WTC11 (cell line): Measurements from ENCODE around the gene WWOX. TPM values are rescaled to one million over a fixed set of nuclear protein-coding genes. Genes with fewer than 3 reads are reported as not detected.

Experiments used
- ATAC-seq: fragments of 200-7000 bp; cut with Tn5 transposase; 2 replicates; pipeline ENCODE4 v1.10.0; 2021; ENCODE audit warnings: mild to moderate bottlenecking, moderate library complexity
- CTCF ChIA-PET: fragments of 300-600 bp; sonication (Branson Sonifier 250); formaldehyde crosslinking; loops from one replicate; lab custom pipeline; 2021; ENCODE audit warnings: antibody characterized with exemption; lab: Charles Lee
- POLR2A ChIA-PET: fragments of 350-600 bp; sonication (Branson Sonifier 250); formaldehyde crosslinking; loops from one replicate; lab custom pipeline; 2021; ENCODE audit warnings: antibody characterized with exemption; lab: Charles Lee
- DNase-seq: peaks from one replicate; pipeline ENCODE4 v3.0.0; 2021; ENCODE audit warnings: low spot score
- H3K27ac Mint-ChIP-seq: 2 replicates; pipeline ENCODE4 v1.8.0; 2021; ENCODE audit warnings: mixed read lengths
- H3K27me3 Mint-ChIP-seq: 2 replicates; pipeline ENCODE4 v1.8.0; 2021; ENCODE audit warnings: low read depth, mild to moderate bottlenecking, moderate library complexity, mixed read lengths
- H3K36me3 Mint-ChIP-seq: 2 replicates; pipeline ENCODE4 v1.8.0; 2021; ENCODE audit warnings: mixed read lengths
- H3K4me1 Mint-ChIP-seq: 2 replicates; pipeline ENCODE4 v1.8.0; 2022; ENCODE audit warnings: mixed read lengths
- H3K4me3 Mint-ChIP-seq: 2 replicates; pipeline ENCODE4 v1.8.0; 2021; ENCODE audit warnings: mild to moderate bottlenecking, moderate library complexity, mixed read lengths
- H3K9me3 Mint-ChIP-seq: 2 replicates; pipeline ENCODE4 v1.8.0; 2021; ENCODE audit warnings: mixed read lengths
- FOXK1 ChIP-seq: sonication (generic); formaldehyde crosslinking; IDR thresholded peaks from 2 replicates; pipeline ENCODE4 v1.8.0; 2022; ENCODE audit warnings: mild to moderate bottlenecking, moderate library complexity, missing genetic modification reagents
- GTF2I ChIP-seq: fragments of 250-450 bp; sonication (Bioruptor Pico); conservative IDR thresholded peaks from 2 replicates; pipeline ENCODE4 v1.4.0; 2021; ENCODE audit warnings: mild to moderate bottlenecking
- SMAD4 ChIP-seq: sonication (generic); formaldehyde crosslinking; IDR thresholded peaks from 2 replicates; pipeline ENCODE4 v1.8.0; 2022; ENCODE audit warnings: mild to moderate bottlenecking, missing genetic modification reagents
- TEAD4 ChIP-seq: sonication (generic); formaldehyde crosslinking; IDR thresholded peaks from 2 replicates; pipeline ENCODE4 v1.8.0; 2022; ENCODE audit warnings: mild to moderate bottlenecking, missing genetic modification reagents
- ZNF138 ChIP-seq: sonication (generic); formaldehyde crosslinking; conservative IDR thresholded peaks from 2 replicates; pipeline ENCODE4 v1.8.1; 2022; ENCODE audit warnings: mild to moderate bottlenecking, moderate library complexity, missing genetic modification reagents
- ZNF219 ChIP-seq: sonication (generic); formaldehyde crosslinking; IDR thresholded peaks from 2 replicates; pipeline ENCODE4 v1.8.0; 2023; ENCODE audit warnings: missing genetic modification reagents, mild to moderate bottlenecking, borderline replicate concordance
- ZNF232 ChIP-seq: sonication (generic); formaldehyde crosslinking; IDR thresholded peaks from 2 replicates; pipeline ENCODE4 v1.8.0; 2022; ENCODE audit warnings: mild to moderate bottlenecking, missing genetic modification reagents
- ZNF317 ChIP-seq: sonication (generic); formaldehyde crosslinking; IDR thresholded peaks from 2 replicates; pipeline ENCODE4 v1.8.1; 2023; ENCODE audit warnings: low read depth, mild to moderate bottlenecking, moderate library complexity, missing genetic modification reagents, borderline replicate concordance
- ZNF396 ChIP-seq: fragments of 250-450 bp; sonication (Bioruptor Pico); IDR thresholded peaks from 2 replicates; pipeline ENCODE4 v1.8.0; 2021; ENCODE audit warnings: mild to moderate bottlenecking, moderate library complexity, borderline replicate concordance
- total RNA-seq: library from RNA; stranded (reverse); gene quantifications from 3 replicates; pipeline ENCODE4 v1.2.3, GENCODE V29; 2021
- TF ChIP-seq, protein P1 (sequence below): sonication (generic); formaldehyde crosslinking; IDR thresholded peaks from 2 replicates; pipeline ENCODE4 v1.8.1; 2023; ENCODE audit warnings: mild to moderate bottlenecking, missing genetic modification reagents, moderate library complexity
- TF ChIP-seq, protein P2 (sequence below): sonication (generic); formaldehyde crosslinking; IDR thresholded peaks from 2 replicates; pipeline ENCODE4 v1.8.0; 2023; ENCODE audit warnings: missing genetic modification reagents
- TF ChIP-seq, protein P3 (sequence below): fragments of 250-450 bp; sonication (Bioruptor Pico); IDR thresholded peaks from 2 replicates; pipeline ENCODE4 v1.9.0; 2021; ENCODE audit warnings: mild to moderate bottlenecking
- TF ChIP-seq, protein P4 (sequence below): sonication (generic); formaldehyde crosslinking; IDR thresholded peaks from 2 replicates; pipeline ENCODE4 v1.8.1; 2022; ENCODE audit warnings: mild to moderate bottlenecking, missing genetic modification reagents, moderate library complexity, borderline replicate concordance
- TF ChIP-seq, protein P5 (sequence below): fragments of 250-450 bp; sonication (Bioruptor Pico); IDR thresholded peaks from 2 replicates; pipeline ENCODE4 v2.1.2; 2022; ENCODE audit warnings: mild to moderate bottlenecking, moderate library complexity
- TF ChIP-seq, protein P6 (sequence below): sonication (generic); formaldehyde crosslinking; IDR thresholded peaks from 2 replicates; pipeline ENCODE4 v1.8.1; 2023; ENCODE audit warnings: mild to moderate bottlenecking, missing genetic modification reagents, moderate library complexity

Gene WWOX
- total RNA-seq, 1 experiment from 2014 or later, result 15.7 TPM

DNA sequence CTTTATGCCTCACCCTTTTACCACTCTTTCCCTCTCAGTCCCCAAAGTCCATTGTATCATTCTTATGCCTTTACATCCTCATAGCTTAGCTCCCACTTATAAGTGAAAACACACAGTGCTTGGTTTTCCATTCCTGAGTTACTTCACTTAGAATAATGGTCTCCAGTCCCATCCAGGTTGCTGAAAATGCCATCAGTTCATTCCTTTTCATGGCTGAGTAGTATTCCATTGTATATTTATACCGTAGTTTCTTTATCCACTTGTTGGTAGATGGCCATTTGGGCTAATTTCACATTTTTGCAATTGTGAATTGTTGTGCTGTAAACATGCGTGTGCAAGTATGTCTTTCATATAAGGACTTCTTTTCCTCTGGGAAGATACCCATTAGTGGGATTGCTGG is 597.3 kb downstream of the WWOX start (continued):
- no peak for TF ChIP-seq GTF2I (CRISPR knock-in tag)

DNA sequence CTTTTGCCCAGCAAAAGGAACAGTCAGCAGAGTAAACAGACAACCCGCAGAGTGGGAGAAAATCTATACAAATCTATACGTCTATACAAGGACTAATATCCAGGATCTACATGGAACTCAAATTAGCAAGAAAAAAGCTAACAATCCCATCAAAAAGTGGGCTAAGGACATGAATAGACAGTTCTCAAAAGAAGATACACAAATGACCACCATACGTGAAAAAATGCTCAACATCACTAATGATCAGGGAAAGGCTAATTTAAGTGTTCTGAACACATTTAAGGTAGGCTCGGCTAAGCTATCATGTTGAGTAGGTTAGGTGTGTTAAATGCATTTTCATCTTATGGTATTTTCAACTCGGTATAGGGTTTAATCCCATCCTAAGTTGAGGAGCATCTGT is 598.0 kb downstream of the WWOX start:
- no peak for DNase-seq
- no peaks in the 10 kb centered on the region for H3K36me3 Mint-ChIP-seq
- ChIA-PET POLR2A (no interaction called here), CTCF (no interaction called here)
- H3K27me3 Mint-ChIP-seq, result no peaks in the 10 kb centered on the region
- H3K4me3 Mint-ChIP-seq, result no peak overlapping the region
- no peak for TF ChIP-seq ZNF232 (CRISPR knock-in tag)
- TF ChIP-seq, protein P1, sequence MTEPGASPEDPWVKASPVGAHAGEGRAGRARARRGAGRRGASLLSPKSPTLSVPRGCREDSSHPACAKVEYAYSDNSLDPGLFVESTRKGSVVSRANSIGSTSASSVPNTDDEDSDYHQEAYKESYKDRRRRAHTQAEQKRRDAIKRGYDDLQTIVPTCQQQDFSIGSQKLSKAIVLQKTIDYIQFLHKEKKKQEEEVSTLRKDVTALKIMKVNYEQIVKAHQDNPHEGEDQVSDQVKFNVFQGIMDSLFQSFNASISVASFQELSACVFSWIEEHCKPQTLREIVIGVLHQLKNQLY, result no peak
- TF ChIP-seq SMAD4 (CRISPR knock-in tag), result no peak
- TF ChIP-seq FOXK1 (CRISPR knock-in tag), result no peak
- TF ChIP-seq ZNF219, result no peak
- TF ChIP-seq, protein P2, sequence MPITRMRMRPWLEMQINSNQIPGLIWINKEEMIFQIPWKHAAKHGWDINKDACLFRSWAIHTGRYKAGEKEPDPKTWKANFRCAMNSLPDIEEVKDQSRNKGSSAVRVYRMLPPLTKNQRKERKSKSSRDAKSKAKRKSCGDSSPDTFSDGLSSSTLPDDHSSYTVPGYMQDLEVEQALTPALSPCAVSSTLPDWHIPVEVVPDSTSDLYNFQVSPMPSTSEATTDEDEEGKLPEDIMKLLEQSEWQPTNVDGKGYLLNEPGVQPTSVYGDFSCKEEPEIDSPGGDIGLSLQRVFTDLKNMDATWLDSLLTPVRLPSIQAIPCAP (CRISPR knock-in tag), result no peak
- TF ChIP-seq, protein P3, sequence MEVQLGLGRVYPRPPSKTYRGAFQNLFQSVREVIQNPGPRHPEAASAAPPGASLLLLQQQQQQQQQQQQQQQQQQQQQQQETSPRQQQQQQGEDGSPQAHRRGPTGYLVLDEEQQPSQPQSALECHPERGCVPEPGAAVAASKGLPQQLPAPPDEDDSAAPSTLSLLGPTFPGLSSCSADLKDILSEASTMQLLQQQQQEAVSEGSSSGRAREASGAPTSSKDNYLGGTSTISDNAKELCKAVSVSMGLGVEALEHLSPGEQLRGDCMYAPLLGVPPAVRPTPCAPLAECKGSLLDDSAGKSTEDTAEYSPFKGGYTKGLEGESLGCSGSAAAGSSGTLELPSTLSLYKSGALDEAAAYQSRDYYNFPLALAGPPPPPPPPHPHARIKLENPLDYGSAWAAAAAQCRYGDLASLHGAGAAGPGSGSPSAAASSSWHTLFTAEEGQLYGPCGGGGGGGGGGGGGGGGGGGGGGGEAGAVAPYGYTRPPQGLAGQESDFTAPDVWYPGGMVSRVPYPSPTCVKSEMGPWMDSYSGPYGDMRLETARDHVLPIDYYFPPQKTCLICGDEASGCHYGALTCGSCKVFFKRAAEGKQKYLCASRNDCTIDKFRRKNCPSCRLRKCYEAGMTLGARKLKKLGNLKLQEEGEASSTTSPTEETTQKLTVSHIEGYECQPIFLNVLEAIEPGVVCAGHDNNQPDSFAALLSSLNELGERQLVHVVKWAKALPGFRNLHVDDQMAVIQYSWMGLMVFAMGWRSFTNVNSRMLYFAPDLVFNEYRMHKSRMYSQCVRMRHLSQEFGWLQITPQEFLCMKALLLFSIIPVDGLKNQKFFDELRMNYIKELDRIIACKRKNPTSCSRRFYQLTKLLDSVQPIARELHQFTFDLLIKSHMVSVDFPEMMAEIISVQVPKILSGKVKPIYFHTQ (CRISPR knock-in tag), result no peak
- TF ChIP-seq, protein P4, sequence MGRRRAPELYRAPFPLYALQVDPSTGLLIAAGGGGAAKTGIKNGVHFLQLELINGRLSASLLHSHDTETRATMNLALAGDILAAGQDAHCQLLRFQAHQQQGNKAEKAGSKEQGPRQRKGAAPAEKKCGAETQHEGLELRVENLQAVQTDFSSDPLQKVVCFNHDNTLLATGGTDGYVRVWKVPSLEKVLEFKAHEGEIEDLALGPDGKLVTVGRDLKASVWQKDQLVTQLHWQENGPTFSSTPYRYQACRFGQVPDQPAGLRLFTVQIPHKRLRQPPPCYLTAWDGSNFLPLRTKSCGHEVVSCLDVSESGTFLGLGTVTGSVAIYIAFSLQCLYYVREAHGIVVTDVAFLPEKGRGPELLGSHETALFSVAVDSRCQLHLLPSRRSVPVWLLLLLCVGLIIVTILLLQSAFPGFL (CRISPR knock-in tag), result no peak
- no peak overlapping the region for H3K27ac Mint-ChIP-seq
- ATAC-seq, result no peak
- no peaks in the 10 kb centered on the region for H3K4me1 Mint-ChIP-seq
- peaks cover 8% of the 10 kb centered on the region for H3K9me3 Mint-ChIP-seq

DNA sequence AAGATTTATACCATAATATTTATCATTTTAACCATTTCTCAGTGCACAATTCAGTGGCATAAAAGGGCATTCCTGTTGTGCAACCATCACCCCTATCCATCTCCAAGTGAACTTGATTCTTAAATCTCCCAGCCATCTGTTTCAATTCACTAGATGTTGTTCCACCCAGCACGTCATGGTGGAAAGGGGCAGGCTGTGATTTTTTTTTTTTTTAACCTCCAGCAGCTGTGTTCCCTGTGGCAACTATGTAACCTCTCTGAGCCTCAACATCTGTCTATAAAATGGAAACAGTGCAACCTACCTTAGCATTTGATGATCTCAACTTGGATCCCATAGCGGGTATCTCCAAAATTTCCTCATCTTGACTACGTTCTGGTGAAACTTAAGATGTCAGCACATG is 604.5 kb downstream of the WWOX start:
- Mint-ChIP-seq H3K4me3 (no peak overlapping the region), H3K27me3 (no peaks in the 10 kb centered on the region), H3K27ac (no peak overlapping the region), H3K9me3 (peaks cover 3% of the 10 kb centered on the region; the same call in 1 of the 2 replicates), H3K4me1 (peaks cover 5% of the 10 kb centered on the region; the same call in 1 of the 2 replicates), H3K36me3 (no peaks in the 10 kb centered on the region)
- ATAC-seq (no peak), DNase-seq (no peak)
- TF ChIP-seq ZNF138 (CRISPR knock-in tag) (no peak), ZNF317 (CRISPR knock-in tag) (no peak), ZNF219 (no peak), ZNF396 (no peak), TEAD4 (CRISPR knock-in tag) (no peak)
- TF ChIP-seq, protein P5, sequence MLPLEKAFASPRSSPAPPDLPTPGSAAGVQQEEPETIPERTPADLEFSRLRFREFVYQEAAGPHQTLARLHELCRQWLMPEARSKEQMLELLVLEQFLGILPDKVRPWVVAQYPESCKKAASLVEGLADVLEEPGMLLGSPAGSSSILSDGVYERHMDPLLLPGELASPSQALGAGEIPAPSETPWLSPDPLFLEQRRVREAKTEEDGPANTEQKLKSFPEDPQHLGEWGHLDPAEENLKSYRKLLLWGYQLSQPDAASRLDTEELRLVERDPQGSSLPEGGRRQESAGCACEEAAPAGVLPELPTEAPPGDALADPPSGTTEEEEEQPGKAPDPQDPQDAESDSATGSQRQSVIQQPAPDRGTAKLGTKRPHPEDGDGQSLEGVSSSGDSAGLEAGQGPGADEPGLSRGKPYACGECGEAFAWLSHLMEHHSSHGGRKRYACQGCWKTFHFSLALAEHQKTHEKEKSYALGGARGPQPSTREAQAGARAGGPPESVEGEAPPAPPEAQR (CRISPR knock-in tag), result no peak
- TF ChIP-seq, protein P6, sequence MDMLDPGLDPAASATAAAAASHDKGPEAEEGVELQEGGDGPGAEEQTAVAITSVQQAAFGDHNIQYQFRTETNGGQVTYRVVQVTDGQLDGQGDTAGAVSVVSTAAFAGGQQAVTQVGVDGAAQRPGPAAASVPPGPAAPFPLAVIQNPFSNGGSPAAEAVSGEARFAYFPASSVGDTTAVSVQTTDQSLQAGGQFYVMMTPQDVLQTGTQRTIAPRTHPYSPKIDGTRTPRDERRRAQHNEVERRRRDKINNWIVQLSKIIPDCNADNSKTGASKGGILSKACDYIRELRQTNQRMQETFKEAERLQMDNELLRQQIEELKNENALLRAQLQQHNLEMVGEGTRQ (CRISPR knock-in tag), result no peak
- ChIA-PET POLR2A (interaction anchor here (0.7 kb wide), 1 partner anchor 181 kb away, joined by 3 read pairs; no protein-coding TSS in a partner anchor), CTCF (no interaction called here)
